Measurements from ENCODE around the gene SGF29. TPM values are rescaled to one million over a fixed set of nuclear protein-coding genes. Genes with fewer than 3 reads are reported as not detected.

The SGF29 gene
- total RNA-seq, result 6.2 and 7.1 TPM in 2 replicates

GRCh38 chr16:28553776-28554633 is at the start of gene SGF29:
SGF29 (plus strand) TSS chr16:28553920; CDS start chr16:28581070, 27,150 bp downstream.

GRCh38 chr16:28538733-28539596 is 14.8 kb upstream of the SGF29 start, which contains the start of gene NUPR1:
NUPR1 (minus strand) TSS chr16:28538974; CDS start chr16:28538907, 67 bp downstream.

GRCh38 chr16:28596840-28597691 is 43.3 kb downstream of the SGF29 start, which contains the start of gene SULT1A2:
SULT1A2 (minus strand) TSS chr16:28597050; CDS start chr16:28595930, 1,120 bp downstream.

DNA sequence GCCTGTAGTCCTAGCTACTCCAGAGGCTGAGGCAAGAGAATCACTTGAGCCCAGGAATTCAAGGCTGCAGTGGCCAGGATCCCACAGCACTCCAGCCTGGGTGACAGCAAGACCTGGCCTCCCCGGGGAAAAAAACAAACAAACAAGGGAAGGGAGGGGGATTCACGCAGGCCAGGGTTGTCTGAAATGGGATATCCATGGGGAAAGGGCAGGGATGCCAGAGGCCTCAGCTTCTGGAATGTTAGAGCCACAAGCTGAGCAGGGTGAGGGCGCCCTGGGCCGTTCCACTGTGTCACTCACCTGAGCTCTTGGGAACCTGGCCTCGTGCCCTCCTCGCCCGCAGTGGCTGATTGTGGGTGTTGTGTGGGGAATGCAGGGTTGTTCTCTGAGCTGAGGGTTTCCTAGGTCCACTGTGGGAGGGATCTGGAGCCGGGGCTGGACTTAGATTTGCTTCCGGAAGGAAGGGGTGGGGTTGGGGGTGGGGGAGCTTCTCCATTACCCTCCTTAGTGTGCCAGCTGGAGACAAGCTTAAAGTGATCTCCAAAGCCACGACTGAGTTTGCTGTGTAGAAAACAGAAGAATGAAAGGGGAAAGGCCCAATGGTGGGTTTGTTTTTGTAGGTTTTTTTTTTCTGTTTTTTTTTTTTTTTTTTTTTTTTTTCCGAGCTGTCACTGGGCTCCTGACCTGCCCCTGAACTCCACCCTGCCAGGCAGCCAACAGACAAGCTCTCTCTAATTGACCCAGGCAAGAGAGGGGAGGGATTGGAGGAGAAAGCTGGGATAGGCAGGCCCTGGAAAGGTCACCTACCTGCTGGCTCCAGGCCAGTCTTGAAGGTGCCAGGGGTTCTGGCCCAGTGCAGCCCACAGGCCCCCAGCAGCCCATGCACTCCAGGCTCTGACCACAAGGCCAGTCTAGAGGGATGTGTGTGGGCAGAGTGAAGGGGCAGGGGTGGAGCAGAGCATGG is 56.2 kb downstream of the SGF29 start, which contains the start of gene SULT1A1:
Gene SULT1A1 (minus strand): TSS at position 414 of the 964 bp plus-strand sequence. CDS start 1,189 bp downstream, outside the sequence.

GRCh38 chr16:28637765-28638164 is 84.0 kb downstream of the SGF29 start, which contains the start of gene NPIPB8:
NPIPB8 (plus strand) TSS chr16:28638065; CDS start chr16:28638361, 296 bp downstream.

Other genes starting within 250 kb of the SGF29 start
- gene NPIPB6, start 190.4 kb upstream of the SGF29 start, total RNA-seq, result under 0.01 TPM in 1 of 2 replicates, not detected in the other
- gene EIF3CL, start 150.1 kb upstream of the SGF29 start, total RNA-seq, result 56.4 and 87.0 TPM in 2 replicates
- gene NPIPB7, start 81.6 kb upstream of the SGF29 start, total RNA-seq, result not detected in 2 replicates
- gene CLN3, start 61.8 kb upstream of the SGF29 start, total RNA-seq, result 9.2 and 9.6 TPM in 2 replicates
- not detected in 2 replicates for gene APOBR, start 59.3 kb upstream of the SGF29 start, total RNA-seq
- gene IL27, start 47.1 kb upstream of the SGF29 start, total RNA-seq, result not detected in 2 replicates
- 4.6 and 7.9 TPM in 2 replicates for gene NUPR1, start 14.9 kb upstream of the SGF29 start, total RNA-seq
- 0.19 and 0.56 TPM in 2 replicates for gene SULT1A2, start 43.1 kb downstream of the SGF29 start, total RNA-seq
- 6.1 and 9.6 TPM in 2 replicates for gene SULT1A1, start 56.1 kb downstream of the SGF29 start, total RNA-seq
- gene NPIPB8, start 84.1 kb downstream of the SGF29 start, total RNA-seq, result under 0.01 and 0.19 TPM in 2 replicates
- 65.1 and 158 TPM in 2 replicates for gene EIF3C, start 157.5 kb downstream of the SGF29 start, total RNA-seq
- 0.96 and 2.5 TPM in 2 replicates for gene NPIPB9, start 197.9 kb downstream of the SGF29 start, total RNA-seq

All from regular cardiac myocyte (primary cell).